Measurements from ENCODE around the gene COG8.

COG8 gene

DNA sequence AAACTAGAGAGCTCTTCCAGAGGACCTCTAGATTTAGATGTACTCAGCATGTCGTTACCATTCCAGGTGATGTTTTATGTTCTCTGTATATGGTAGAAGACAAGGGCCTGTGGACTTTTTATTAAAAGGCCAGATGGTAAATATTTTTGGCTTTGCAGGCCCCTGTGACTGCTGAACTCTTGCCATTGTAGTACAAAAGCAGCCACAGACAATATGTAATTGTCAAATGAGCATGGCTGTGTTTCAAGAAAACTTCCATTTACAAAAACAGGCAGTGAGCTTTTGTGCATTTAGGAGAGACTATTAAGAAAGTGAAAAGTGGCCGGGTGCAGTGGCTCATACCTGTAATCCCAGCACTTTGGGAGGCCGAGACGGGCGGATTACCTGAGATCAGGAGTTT, 4.8 kb upstream of the COG8 start:
- no peak overlapping the region for H3K4me3 ChIP-seq (ENCODE audit: low read depth, low read length)
- H3K9ac ChIP-seq (ENCODE audit: low read depth, low read length) = no peak overlapping the region
- H3K36me3 ChIP-seq (ENCODE audit: control insufficient read depth, insufficient read depth, low read length) = peaks cover 4% of the 10 kb centered on the region
- H3K4me1 ChIP-seq (ENCODE audit: control insufficient read depth, insufficient read depth, low read length) = peaks cover 4% of the 10 kb centered on the region
- H3K9me3 ChIP-seq (ENCODE audit: control insufficient read depth, insufficient read depth, low read length) = no peaks in the 10 kb centered on the region
- H3K27me3 ChIP-seq (ENCODE audit: control insufficient read depth, insufficient read depth, low read length) = no peaks in the 10 kb centered on the region

DNA sequence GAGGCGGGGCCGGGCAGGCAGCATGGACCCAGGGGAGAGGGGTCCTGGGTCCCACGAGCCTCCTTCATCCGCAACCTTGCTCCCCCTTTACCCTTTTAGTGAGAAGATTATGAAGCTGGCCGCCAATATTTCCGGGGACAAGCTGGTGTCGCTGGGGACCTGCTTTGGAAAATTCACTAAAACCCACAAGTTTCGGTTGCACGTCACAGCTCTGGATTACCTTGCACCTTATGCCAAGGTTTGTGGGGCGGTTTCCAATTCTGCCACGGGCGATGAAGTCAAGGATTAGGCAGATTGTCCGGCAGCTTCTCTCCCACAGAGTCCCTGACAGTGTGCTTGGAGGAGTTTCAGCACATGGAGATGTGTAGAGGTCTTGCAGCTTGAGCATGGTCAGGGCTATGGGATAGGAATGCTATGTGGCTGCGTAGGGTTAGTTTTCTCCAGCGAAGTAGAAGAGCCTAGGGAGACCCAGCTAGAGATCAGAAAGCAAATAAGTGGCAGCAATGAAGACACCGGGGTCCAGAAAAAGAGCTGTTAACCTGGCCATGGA, 806 bp upstream of the COG8 start:
- H3K9ac ChIP-seq (ENCODE audit: low read depth, low read length) = peak overlapping the region; percentile 93
- H3K27me3 ChIP-seq (ENCODE audit: control insufficient read depth, insufficient read depth, low read length) = no peaks in the 10 kb centered on the region
- H3K4me3 ChIP-seq (ENCODE audit: low read depth, low read length) = peak overlapping the region; percentile 94
- H3K9me3 ChIP-seq (ENCODE audit: control insufficient read depth, insufficient read depth, low read length) = no peaks in the 10 kb centered on the region
- peaks cover 9% of the 10 kb centered on the region for H3K36me3 ChIP-seq (ENCODE audit: control insufficient read depth, insufficient read depth, low read length)
- H3K4me1 ChIP-seq (ENCODE audit: control insufficient read depth, insufficient read depth, low read length) = peaks cover 4% of the 10 kb centered on the region

DNA sequence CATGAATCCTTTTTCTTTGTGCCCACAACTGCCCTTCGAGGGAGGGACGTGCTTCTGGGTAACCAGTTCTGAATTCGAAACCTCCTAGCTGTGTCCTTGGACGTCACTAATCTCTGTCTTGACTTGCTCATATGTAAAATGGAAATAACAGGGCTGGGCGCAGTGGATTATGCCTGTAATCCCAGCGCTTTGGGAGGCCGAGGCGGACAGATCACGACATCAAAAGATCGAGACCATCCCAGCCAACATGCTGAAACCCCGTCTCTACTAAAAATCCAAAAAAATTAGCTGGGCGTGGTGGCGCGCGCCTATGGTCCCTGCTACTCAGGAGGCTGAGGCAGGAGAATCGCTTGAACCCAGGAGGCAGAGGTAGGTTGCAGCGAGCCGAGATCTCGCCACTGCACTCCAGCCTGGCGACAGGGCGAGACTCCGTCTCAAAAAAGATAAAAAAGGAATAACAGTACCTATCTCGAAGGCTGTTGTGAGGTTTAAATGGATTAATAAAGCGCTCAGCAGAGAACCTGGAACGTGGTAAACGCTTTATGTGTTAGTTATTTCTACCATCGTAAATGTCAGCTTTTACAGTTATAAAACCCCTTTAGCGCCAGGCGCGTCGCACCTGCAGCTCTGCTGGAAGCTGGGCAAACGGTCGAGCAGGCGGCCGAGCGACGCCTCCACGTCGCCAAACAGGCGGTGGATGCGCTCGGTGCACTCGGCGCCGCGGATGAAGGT, 641 bp downstream of the COG8 start:
- Histone ChIP-seq H3K9ac (ENCODE audit: low read depth, low read length) (peak overlapping the region; percentile 96), H3K9me3 (ENCODE audit: control insufficient read depth, insufficient read depth, low read length) (no peaks in the 10 kb centered on the region), H3K36me3 (ENCODE audit: control insufficient read depth, insufficient read depth, low read length) (peaks cover 20% of the 10 kb centered on the region), H3K27me3 (ENCODE audit: control insufficient read depth, insufficient read depth, low read length) (no peaks in the 10 kb centered on the region), H3K4me3 (ENCODE audit: low read depth, low read length) (peak overlapping the region; percentile 94), H3K4me1 (ENCODE audit: control insufficient read depth, insufficient read depth, low read length) (peaks cover 4% of the 10 kb centered on the region)

DNA sequence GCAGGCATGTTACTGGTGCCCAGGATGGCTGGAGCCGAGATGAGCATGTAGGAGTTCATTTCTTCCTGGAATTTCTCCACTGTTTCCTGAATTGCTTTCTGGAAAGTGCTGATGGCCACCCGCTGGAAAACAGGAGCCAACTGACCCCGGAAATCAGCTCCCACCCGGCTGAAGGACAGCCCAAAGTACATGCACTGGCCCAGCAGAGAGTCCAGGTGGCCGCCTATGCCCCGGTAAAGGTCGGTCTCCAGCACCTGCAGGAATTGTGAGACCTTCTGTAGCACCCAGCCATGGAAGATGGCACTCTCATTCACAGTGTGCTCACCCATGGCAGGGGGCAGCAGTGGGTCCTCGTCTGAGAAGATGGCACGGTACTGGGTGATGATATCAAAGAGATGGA, 4.7 kb downstream of the COG8 start:
- H3K4me3 ChIP-seq (ENCODE audit: low read depth, low read length) = no peak overlapping the region
- H3K36me3 ChIP-seq (ENCODE audit: control insufficient read depth, insufficient read depth, low read length) = peaks cover 29% of the 10 kb centered on the region
- H3K4me1 ChIP-seq (ENCODE audit: control insufficient read depth, insufficient read depth, low read length) = no peaks in the 10 kb centered on the region
- H3K9ac ChIP-seq (ENCODE audit: low read depth, low read length) = no peak overlapping the region
- H3K9me3 ChIP-seq (ENCODE audit: control insufficient read depth, insufficient read depth, low read length) = no peaks in the 10 kb centered on the region
- H3K27me3 ChIP-seq (ENCODE audit: control insufficient read depth, insufficient read depth, low read length) = no peaks in the 10 kb centered on the region

DNA sequence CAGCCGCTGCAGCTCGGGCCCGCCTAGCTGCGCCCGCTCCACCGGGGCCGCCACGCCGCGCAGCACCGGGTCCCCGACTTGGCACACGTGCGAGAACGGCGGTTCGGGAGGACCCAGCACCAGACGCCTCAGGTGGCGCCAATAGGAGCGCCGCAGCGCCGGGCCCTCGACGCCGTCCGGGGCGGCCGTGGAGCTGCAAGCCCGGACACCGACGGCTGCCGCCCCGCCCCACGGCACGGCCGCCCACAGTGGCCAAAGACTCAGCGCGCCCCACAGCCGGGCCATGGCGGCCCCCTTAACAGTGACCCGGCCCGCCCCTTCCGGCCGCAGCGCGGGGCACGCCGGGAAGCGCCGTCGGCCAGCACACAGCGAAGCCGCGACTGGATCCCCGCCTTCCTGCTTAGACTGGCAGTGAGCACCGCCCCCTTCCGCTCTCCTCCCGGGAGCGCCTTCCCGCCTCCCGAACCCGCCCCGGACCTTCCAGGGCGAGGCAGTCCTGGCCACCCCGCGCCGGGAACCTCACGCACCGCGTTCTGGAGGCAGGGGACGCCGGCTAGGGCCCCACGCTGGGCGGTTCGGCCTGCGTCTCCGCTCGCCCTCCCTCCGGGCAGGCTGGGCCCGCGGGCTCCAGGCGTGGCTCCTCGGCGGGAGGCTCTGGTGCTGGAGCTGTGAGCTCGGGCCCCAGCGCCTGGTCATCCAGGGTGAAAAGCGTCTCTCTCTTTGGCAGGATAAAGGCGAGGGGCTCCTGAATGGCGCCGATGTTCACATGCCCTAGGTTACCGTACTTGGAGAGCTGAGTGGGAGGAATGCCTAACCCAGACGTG, 8.9 kb downstream of the COG8 start, which contains the start of gene PDF:
Gene PDF (minus strand): TSS at position 303 of the 824 bp plus-strand sequence. CDS start 18 bp downstream, at position 285.
- Histone ChIP-seq H3K4me1 (ENCODE audit: control insufficient read depth, insufficient read depth, low read length) (peaks cover 11% of the 10 kb centered on the region), H3K9ac (ENCODE audit: low read depth, low read length) (peak within 1 kb of the TSS; percentile 73), H3K36me3 (ENCODE audit: control insufficient read depth, insufficient read depth, low read length) (peaks cover 47% of the 10 kb centered on the region)

DNA sequence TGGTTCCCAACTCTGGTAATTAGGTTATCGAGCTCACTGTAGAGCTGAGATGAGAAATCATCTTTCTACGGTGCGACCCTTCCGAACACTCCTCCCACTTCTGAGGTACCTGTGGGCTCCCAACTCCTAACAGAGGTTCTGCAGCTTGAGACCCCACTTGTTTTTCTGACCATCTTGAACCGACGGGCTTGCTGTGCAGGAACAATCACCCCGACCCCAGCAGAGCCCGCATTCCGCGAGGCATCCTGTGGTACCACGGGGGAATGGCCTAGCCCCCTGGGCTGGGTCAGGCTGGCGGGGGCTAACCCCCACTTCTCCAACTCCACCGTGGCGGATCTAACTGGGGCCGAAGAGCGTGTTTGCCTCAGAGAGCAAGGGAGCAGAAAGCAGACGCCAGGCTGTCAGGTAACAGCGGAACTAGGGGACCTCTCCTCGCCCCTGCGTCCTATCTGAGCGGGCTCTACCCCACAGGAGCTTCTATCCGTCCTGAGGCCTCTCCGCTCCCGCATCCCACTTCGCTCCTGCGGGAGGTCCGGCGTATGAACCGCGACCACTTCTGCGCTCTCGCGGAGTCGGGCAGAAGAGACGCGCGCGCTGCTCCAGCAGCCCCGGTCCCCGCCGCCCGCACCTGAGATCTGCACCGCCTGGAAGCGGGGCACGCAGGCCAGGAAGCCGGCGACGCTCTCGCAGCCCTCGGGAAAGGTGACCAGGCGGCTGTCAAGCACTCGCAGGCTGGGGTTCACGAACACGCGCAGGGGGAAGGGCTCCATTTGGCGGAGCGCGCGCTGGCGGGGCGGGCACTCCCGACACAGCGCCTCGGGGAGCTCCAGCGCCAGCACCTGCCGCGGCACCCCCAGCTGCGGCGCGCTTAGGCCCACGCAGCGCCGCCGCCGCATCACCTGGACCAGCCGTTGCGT, 9.7 kb downstream of the COG8 start:
- no peaks in the 10 kb centered on the region for H3K27me3 ChIP-seq (ENCODE audit: control insufficient read depth, insufficient read depth, low read length)
- peaks cover 11% of the 10 kb centered on the region for H3K4me1 ChIP-seq (ENCODE audit: control insufficient read depth, insufficient read depth, low read length)
- H3K9me3 ChIP-seq (ENCODE audit: control insufficient read depth, insufficient read depth, low read length) = no peaks in the 10 kb centered on the region
- peak overlapping the region; percentile 51 for H3K9ac ChIP-seq (ENCODE audit: low read depth, low read length)
- H3K4me3 ChIP-seq (ENCODE audit: low read depth, low read length) = peak overlapping the region; percentile 82
- peaks cover 45% of the 10 kb centered on the region for H3K36me3 ChIP-seq (ENCODE audit: control insufficient read depth, insufficient read depth, low read length)

More for the DNA sequence above, 8.9 kb downstream of the COG8 start, which contains the start of gene PDF:
- no peaks in the 10 kb centered on the region for H3K9me3 ChIP-seq (ENCODE audit: control insufficient read depth, insufficient read depth, low read length)
- peak within 1 kb of the TSS; percentile 82 for H3K4me3 ChIP-seq (ENCODE audit: low read depth, low read length)
- no peaks in the 10 kb centered on the region for H3K27me3 ChIP-seq (ENCODE audit: control insufficient read depth, insufficient read depth, low read length)

DNA sequence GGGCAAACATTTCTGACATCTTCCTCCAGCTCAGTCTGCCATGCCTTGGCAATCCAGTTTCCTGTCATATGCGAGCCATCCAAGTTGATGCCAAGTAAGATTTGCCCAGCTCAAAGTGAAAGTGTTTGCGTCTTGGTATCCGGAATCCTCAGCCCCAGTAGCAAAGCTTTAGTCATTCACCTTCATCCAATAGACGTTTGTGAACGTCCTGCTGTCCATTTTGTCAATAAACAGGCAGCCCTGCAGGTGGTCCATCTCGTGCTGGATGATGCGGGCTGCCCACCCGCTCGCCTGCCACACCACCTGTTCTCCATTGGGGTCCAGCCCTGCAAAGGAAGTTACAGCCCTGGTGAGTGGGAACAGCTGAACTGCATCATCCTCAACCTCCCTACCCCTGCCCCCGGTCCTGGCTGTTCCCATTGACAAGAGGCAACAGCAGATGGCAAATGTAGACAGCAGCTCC, 10.5 kb downstream of the COG8 start:
- peak overlapping the region; percentile 51 for H3K9ac ChIP-seq (ENCODE audit: low read depth, low read length)
- H3K4me3 ChIP-seq (ENCODE audit: low read depth, low read length) = peak overlapping the region; percentile 82
- H3K4me1 ChIP-seq (ENCODE audit: control insufficient read depth, insufficient read depth, low read length) = peaks cover 11% of the 10 kb centered on the region
- H3K27me3 ChIP-seq (ENCODE audit: control insufficient read depth, insufficient read depth, low read length) = no peaks in the 10 kb centered on the region
- H3K9me3 ChIP-seq (ENCODE audit: control insufficient read depth, insufficient read depth, low read length) = no peaks in the 10 kb centered on the region
- peaks cover 45% of the 10 kb centered on the region for H3K36me3 ChIP-seq (ENCODE audit: control insufficient read depth, insufficient read depth, low read length)

DNA sequence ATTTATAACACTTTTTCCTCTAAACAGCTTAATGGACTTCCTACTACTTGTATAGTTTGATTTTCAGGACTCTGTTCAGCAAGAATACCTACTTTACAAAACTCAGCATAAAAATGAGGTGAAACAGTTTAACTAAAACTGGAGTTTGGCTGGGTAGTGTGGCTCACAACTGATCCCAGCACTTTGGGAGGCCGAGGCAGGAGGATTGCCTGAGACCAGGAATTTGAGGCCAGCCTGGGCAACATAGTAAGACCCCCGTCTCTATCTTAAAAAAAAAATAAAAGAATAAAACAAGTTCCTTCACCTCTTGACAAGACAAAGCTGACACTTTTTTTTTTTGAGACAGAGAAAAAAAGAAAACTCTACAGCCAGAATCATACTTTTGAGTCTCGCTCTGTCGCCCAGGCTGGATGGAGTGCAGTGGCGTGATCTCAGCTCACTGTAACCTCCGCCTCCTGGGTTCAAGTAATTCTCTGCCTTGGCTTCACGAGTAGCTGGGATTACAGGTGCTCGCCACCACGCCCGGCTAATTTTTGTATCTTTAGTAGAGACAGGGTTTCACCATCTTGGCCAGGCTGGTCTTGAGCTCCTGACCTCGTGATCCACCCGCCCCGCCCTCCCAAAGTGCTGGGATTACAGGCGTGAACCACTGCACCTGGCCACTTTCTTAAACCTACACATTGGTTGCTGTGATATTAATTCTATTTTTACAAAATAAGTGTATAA, 11.6 kb downstream of the COG8 start:
- H3K9ac ChIP-seq (ENCODE audit: low read depth, low read length) = no peak overlapping the region
- H3K4me1 ChIP-seq (ENCODE audit: control insufficient read depth, insufficient read depth, low read length) = peaks cover 11% of the 10 kb centered on the region
- H3K36me3 ChIP-seq (ENCODE audit: control insufficient read depth, insufficient read depth, low read length) = peaks cover 48% of the 10 kb centered on the region
- peak overlapping the region; percentile 13 for H3K4me3 ChIP-seq (ENCODE audit: low read depth, low read length)
- H3K9me3 ChIP-seq (ENCODE audit: control insufficient read depth, insufficient read depth, low read length) = no peaks in the 10 kb centered on the region
- no peaks in the 10 kb centered on the region for H3K27me3 ChIP-seq (ENCODE audit: control insufficient read depth, insufficient read depth, low read length)

DNA sequence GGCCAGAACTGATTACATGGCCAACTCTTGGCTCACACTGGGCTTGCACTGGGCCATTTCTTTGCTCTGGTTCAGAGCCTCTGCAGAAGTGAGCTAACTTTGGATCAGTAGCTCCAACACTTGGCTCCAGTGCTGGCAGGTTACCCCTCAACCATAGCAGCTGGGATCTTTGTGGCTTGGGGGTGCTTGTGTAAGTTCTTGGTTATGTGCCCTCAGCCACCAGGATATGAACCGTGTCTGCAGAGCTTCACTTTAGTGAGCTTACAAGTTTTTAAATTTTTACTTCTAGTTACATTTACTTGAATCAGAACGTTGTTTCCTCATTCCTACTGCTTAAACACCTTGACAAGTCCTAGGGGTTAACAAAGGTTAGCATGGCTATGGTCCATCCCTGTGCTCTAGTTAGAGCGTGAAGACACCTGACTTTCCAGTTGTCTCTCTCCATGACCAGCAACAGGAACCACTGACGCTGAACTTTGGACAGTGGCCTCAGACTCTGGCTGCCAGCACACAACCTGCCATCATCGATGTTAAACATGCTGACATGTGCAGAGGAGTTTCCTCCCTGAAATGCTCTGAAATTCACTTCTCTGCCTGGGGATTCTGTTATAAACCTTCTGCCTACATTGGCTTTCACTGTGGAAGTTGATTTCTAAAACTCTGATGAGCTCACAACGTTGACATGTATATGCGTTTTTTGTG, 13.0 kb downstream of the COG8 start:
- Histone ChIP-seq H3K4me3 (ENCODE audit: low read depth, low read length) (no peak overlapping the region), H3K36me3 (ENCODE audit: control insufficient read depth, insufficient read depth, low read length) (peaks cover 53% of the 10 kb centered on the region), H3K9ac (ENCODE audit: low read depth, low read length) (no peak overlapping the region), H3K4me1 (ENCODE audit: control insufficient read depth, insufficient read depth, low read length) (peaks cover 11% of the 10 kb centered on the region), H3K9me3 (ENCODE audit: control insufficient read depth, insufficient read depth, low read length) (no peaks in the 10 kb centered on the region), H3K27me3 (ENCODE audit: control insufficient read depth, insufficient read depth, low read length) (no peaks in the 10 kb centered on the region)

DNA sequence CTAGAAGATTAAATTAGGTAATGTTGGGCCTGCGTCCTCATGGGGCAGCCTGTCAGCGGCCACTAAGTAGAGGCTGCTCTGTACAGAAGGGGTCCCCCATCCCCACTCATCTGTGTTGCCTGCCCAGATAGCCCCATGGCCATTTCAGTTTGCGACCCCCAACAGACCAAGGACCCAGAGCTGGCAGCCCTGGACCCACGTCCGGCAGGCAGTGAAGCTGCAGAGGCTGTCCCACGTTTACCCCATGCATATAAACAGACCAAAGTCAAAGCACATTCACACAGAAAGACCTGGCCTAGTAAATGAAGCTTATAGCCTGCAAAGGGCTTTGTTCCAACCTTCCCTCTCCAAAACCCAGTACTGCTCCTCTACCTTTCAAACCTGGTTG, 13.6 kb downstream of the COG8 start:
- H3K9me3 ChIP-seq (ENCODE audit: control insufficient read depth, insufficient read depth, low read length) = no peaks in the 10 kb centered on the region
- H3K27me3 ChIP-seq (ENCODE audit: control insufficient read depth, insufficient read depth, low read length) = no peaks in the 10 kb centered on the region
- no peak overlapping the region for H3K9ac ChIP-seq (ENCODE audit: low read depth, low read length)
- peaks cover 11% of the 10 kb centered on the region for H3K4me1 ChIP-seq (ENCODE audit: control insufficient read depth, insufficient read depth, low read length)
- no peak overlapping the region for H3K4me3 ChIP-seq (ENCODE audit: low read depth, low read length)
- peaks cover 59% of the 10 kb centered on the region for H3K36me3 ChIP-seq (ENCODE audit: control insufficient read depth, insufficient read depth, low read length)

Measured in iPS-15b (cell line).